Activated CD4-positive, alpha-beta T cell treated with anti-CD3 and anti-CD28 coated beads, Interleukin-2, amount 10 ng/mL, durations not matched to agents 24 days and 14 days (primary cell): Measurements from ENCODE around the gene PTPRN2. TPM values are rescaled to one million over a fixed set of nuclear protein-coding genes. Genes with fewer than 3 reads are reported as not detected.

Source experiments
- DNase-seq: peaks from one replicate; pipeline ENCODE4 v3.0.0; 2022
- H3K27ac Mint-ChIP-seq: one replicate; pipeline ENCODE4 v1.8.0; 2022; ENCODE audit warnings: mild to moderate bottlenecking, mixed read lengths
- H3K27me3 Mint-ChIP-seq: one replicate; pipeline ENCODE4 v1.8.0; 2022; ENCODE audit warnings: mixed read lengths
- H3K36me3 Mint-ChIP-seq: one replicate; pipeline ENCODE4 v1.8.0; 2022; ENCODE audit warnings: low read depth, mild to moderate bottlenecking, mixed read lengths
- H3K4me1 Mint-ChIP-seq: one replicate; pipeline ENCODE4 v1.8.0; 2021; ENCODE audit warnings: mixed read lengths
- H3K4me3 Mint-ChIP-seq: one replicate; pipeline ENCODE4 v1.8.0; 2022; ENCODE audit warnings: mild to moderate bottlenecking, moderate library complexity, mixed read lengths
- H3K9me3 Mint-ChIP-seq: one replicate; pipeline ENCODE4 v1.8.0; 2021; ENCODE audit warnings: mixed read lengths
- intact Hi-C: fragments of 100-400 bp; cut with micrococcal nuclease; formaldehyde crosslinking; loops from one replicate; pipeline ENCODE4 v1.15.1; 2023
- total RNA-seq: library from RNA; stranded (reverse); gene quantifications from 2 replicates; pipeline ENCODE4 v1.2.3, GENCODE V29; 2022

Gene PTPRN2
- total RNA-seq, 1 donor from 2014 or later: 0.33 TPM

DNA sequence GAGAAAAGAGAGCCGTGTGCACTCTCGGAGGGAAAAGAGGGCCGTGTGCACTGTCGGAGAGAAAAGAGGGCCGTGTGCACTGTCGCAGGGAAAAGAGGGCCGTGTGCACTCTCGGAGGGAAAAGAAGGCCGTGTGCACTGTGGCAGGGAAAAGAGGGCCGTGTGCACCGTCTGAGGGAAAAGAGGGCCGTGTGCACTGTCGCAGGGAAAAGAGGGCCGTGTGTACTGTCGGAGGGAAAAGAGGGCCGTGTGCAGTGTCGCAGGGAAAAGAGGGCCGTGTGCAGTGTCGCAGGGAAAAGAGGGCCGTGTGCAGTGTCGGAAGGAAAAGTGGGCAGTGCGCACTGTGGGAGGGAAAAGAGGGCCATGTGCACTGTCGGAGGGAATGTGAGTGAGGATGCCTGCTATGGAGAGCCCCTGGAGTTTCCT is 1062.1 kb downstream of the PTPRN2 start:
- H3K9me3 Mint-ChIP-seq: no peaks in the 10 kb centered on the region
- no peak overlapping the region for H3K4me3 Mint-ChIP-seq
- intact Hi-C loops: no loop called here
- DNase-seq: no peak
- peaks cover 16% of the 10 kb centered on the region for H3K27me3 Mint-ChIP-seq
- H3K27ac Mint-ChIP-seq: no peak overlapping the region
- no peaks in the 10 kb centered on the region for H3K36me3 Mint-ChIP-seq
- H3K4me1 Mint-ChIP-seq: peaks cover 2% of the 10 kb centered on the region

DNA sequence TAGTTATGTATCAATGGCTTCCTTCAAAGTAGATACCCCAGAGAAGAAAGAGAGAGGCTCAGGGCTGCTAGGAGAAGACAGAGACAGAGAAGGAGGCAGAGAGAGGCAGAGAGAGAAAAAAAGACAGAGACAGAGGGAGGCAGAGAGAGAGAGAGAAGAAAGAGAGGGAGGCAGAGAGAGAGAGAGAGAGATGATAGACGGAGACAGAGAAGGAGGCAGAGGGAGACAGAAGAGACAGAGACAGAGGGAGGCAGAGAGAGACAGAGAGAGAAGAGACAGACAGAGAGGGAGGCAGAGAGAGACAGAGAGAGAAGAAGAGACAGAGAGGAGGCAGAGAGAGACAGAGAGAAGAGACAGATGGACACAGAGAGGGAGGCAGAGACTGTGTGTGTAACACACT is 1062.9 kb downstream of the PTPRN2 start:
- no peaks in the 10 kb centered on the region for H3K36me3 Mint-ChIP-seq
- H3K27ac Mint-ChIP-seq: no peak overlapping the region
- H3K27me3 Mint-ChIP-seq: peaks cover 16% of the 10 kb centered on the region
- H3K4me3 Mint-ChIP-seq: no peak overlapping the region
- H3K9me3 Mint-ChIP-seq: no peaks in the 10 kb centered on the region
- peaks cover 2% of the 10 kb centered on the region for H3K4me1 Mint-ChIP-seq
- no peak for DNase-seq
- intact Hi-C loops: no loop called here

DNA sequence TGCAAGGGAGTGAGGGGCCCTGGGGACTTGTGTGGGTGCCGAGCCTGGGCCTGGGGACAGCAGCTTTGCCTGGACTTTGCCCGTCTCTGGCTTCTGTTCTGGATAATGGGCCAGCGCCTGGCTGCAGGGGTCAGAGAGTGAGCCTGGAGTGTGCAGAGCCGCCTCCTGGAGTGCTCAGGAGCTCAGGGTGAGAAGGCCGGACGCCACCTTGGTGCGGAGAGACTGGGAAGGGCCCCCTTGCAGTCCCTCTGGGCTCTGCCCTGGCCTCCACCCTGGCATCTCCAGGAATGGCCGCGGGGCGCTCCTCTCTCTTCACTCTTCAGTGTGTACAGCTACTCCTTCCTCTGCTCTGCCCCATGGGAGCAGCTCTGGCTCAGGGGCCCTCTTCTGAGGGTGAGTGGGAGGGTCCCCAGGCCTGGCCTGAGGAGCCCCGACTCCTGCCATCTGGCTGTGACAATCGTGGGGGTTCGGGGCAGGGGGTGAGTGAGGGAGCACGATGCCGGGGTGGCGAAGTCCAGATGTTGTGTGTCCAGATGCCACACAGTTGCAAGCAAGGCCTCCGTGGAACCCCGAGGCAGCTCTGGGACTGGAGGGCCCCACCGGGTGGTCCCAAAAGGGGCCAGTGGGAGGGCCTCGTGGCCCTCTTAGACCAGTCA is 1063.7 kb downstream of the PTPRN2 start:
- intact Hi-C loops: no loop called here
- no peaks in the 10 kb centered on the region for H3K36me3 Mint-ChIP-seq
- DNase-seq: no peak
- peaks cover 16% of the 10 kb centered on the region for H3K27me3 Mint-ChIP-seq
- H3K4me3 Mint-ChIP-seq: no peak overlapping the region
- H3K4me1 Mint-ChIP-seq: no peaks in the 10 kb centered on the region
- H3K9me3 Mint-ChIP-seq: no peaks in the 10 kb centered on the region
- no peak overlapping the region for H3K27ac Mint-ChIP-seq

DNA sequence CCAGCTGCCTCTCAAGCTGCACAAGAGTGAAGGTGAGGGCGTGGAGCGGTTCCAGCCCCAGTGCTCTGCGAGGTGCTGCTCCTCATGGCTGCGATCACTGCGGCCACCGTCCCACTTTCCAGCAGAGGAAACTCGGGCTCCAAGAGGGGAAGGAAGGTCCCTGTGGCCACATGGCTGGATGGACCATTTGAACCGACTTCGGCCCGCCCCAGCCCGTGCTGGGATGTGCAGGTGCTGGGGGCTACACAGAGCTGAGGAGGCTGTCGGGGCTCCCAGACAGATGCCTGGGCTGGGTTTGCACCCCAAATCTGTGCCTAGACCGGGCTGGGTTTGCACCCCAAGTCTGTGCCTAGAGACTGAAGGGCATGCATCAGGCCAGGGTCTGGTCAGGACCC is 1064.3 kb downstream of the PTPRN2 start:
- DNase-seq: no peak
- no peak overlapping the region for H3K4me3 Mint-ChIP-seq
- no peaks in the 10 kb centered on the region for H3K9me3 Mint-ChIP-seq

DNA sequence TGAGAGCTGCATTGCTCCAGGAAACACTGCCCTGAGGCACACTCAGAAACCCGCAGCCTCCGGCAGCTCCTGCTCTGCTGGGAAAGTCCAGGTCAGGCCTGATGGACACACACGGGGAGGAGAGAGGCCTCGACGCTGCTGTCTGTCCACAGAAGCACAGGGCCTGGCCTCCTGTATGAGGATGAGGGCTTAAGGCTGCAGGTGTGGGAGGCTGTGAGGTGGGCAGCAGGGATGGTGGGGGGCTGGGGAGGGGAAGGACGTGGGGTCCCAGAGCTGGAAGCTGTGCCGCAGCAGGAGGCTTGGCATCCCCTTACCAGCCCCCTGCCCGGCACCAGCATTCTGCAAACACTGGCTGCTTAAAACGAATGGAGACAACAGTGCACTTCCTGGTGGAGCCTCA is 1064.7 kb downstream of the PTPRN2 start:
- Mint-ChIP-seq H3K27ac (no peak overlapping the region), H3K27me3 (peaks cover 16% of the 10 kb centered on the region)
- DNase-seq: no peak

More for the DNA sequence above, 1064.3 kb downstream of the PTPRN2 start:
- H3K27ac Mint-ChIP-seq: no peak overlapping the region
- H3K4me1 Mint-ChIP-seq: no peaks in the 10 kb centered on the region
- H3K27me3 Mint-ChIP-seq: peaks cover 16% of the 10 kb centered on the region
- intact Hi-C loops: no loop called here
- H3K36me3 Mint-ChIP-seq: no peaks in the 10 kb centered on the region

DNA sequence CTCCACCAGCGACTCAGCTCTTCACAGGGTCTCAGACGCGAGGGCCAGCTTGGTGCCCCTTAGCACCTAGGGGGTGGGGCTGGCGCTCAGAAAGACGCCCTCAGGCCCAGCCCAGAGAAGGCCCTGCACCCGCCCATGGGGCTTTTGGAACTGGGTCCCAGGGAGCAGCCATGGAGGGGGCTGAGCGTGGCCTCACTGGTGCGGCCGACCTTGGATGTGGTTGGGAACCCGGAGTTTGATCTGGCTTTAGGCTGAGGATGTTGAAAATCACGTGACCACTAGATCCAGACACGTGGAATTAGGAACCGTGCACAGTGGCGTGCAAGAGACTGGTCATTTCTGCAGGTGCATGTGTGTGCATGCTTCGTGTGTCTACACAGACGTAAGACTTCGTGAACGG is 1065.4 kb downstream of the PTPRN2 start:
- no peaks in the 10 kb centered on the region for H3K36me3 Mint-ChIP-seq
- H3K4me1 Mint-ChIP-seq: no peaks in the 10 kb centered on the region
- no peaks in the 10 kb centered on the region for H3K9me3 Mint-ChIP-seq
- no peak overlapping the region for H3K4me3 Mint-ChIP-seq
- H3K27me3 Mint-ChIP-seq: peaks cover 16% of the 10 kb centered on the region
- no peak for DNase-seq
- H3K27ac Mint-ChIP-seq: no peak overlapping the region
- intact Hi-C loops: no loop called here

More for the DNA sequence above, 1064.7 kb downstream of the PTPRN2 start:
- H3K9me3 Mint-ChIP-seq: no peaks in the 10 kb centered on the region
- no peaks in the 10 kb centered on the region for H3K36me3 Mint-ChIP-seq
- H3K4me3 Mint-ChIP-seq: no peak overlapping the region
- H3K4me1 Mint-ChIP-seq: no peaks in the 10 kb centered on the region
- intact Hi-C loops: no loop called here

DNA sequence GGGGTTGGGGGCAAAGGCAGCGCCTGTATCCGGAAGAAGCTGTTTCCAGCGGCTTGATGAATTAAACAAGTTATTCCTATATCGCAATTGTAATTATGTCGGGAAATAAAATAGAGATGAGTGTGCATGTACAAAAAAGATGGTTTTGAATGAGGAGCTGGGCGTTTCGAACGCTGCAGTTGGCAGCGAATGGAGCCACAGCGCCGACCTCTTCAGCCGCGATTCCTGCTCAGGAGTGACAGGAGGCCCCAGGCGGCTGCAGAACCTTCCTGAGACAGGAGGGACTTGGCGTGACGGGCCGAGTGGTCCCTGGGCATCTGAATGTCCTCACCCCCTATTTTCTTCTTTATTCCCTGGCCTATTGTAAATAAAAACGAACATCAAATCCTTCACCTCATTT is 1065.9 kb downstream of the PTPRN2 start:
- Mint-ChIP-seq H3K36me3 (no peaks in the 10 kb centered on the region), H3K9me3 (no peaks in the 10 kb centered on the region), H3K27ac (no peak overlapping the region), H3K4me3 (no peak overlapping the region), H3K27me3 (peaks cover 16% of the 10 kb centered on the region), H3K4me1 (no peaks in the 10 kb centered on the region)
- no peak for DNase-seq
- intact Hi-C loops: no loop called here

DNA sequence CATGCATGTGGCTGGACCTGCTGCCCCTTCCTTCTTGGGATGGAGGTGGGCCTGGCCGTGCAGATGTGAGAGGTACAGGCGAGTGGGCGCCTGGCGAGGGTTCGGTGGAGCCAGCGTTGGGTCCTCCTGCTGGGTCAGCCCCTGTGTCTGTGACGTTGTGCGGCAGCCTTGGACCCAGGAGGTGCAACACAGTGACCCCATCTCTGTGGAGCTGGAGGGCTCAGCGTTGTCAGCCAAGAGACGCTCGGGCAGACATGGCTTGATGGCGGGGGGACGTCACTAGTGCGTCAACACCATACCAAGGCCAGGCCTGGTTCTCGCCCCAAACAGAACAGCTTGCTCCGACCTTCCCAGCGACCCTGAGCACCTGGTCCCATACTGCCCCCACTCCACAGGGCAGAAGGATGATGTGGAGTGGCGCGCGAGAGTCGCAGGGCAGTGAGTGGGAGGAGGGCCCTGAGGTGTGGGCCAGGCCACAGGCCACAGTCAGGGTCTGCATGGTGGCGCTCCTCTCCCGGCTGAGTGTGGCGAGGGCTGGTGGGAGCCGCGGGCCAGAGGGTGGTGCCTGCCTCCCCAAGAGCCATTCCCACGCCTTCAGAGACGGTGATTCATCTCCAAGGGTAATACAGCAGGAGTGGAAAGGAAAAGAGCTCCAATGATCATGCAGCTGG is 1066.4 kb downstream of the PTPRN2 start:
- Mint-ChIP-seq H3K4me1 (no peaks in the 10 kb centered on the region), H3K27ac (no peak overlapping the region), H3K9me3 (no peaks in the 10 kb centered on the region), H3K27me3 (peaks cover 17% of the 10 kb centered on the region), H3K36me3 (no peaks in the 10 kb centered on the region), H3K4me3 (no peak overlapping the region)
- DNase-seq: no peak
- intact Hi-C loops: no loop called here

DNA sequence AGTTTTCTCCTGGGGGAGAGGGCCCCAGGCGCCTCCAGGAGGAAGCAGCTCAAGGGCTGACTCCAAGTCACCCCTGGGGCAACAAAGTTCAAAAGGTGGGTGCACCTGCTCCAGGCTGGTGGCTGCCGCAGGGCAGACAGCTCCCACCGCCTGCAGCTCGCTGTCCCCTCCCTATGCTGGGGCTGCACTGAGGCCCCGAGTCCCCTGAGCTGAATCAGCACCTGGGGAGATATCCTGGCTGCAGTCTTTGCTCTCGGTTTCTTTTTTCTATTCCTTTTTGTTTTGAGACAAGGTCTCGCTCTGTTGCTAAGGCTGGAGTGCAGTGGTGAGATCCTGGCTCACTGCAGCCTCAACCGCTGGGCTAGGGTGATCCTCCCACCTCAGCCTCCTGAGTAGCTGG is 1067.4 kb downstream of the PTPRN2 start:
- no peak overlapping the region for H3K4me3 Mint-ChIP-seq
- H3K4me1 Mint-ChIP-seq: no peaks in the 10 kb centered on the region
- no peak for DNase-seq
- no peaks in the 10 kb centered on the region for H3K9me3 Mint-ChIP-seq
- H3K27me3 Mint-ChIP-seq: peaks cover 14% of the 10 kb centered on the region
- no peaks in the 10 kb centered on the region for H3K36me3 Mint-ChIP-seq
- no peak overlapping the region for H3K27ac Mint-ChIP-seq
- intact Hi-C loops: no loop called here

DNA sequence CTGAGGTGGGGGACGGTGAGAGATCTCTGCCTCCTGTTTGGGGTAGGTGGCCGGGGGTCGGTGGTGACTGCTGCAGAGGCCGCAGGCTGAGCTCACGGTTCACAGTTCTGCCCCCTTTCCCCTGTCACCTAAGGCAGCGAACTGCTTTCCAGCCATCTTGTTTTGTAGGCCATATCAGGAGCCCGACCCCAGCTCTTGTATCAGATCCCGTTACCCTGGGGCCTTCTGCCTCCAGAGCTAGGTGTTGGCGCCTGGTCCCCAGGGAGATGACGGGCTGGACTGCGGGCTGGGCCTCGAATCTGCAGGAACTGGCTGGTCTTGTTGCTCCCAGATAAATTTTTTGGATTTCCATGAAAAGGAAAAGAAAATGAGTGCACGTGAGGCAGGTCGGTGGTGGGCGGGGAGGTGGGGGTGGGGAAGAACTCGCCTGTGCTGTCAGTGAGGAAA is 1067.8 kb downstream of the PTPRN2 start:
- H3K9me3 Mint-ChIP-seq: no peaks in the 10 kb centered on the region
- intact Hi-C loops: no loop called here
- peaks cover 11% of the 10 kb centered on the region for H3K27me3 Mint-ChIP-seq
- DNase-seq: no peak
- no peaks in the 10 kb centered on the region for H3K36me3 Mint-ChIP-seq
- H3K4me1 Mint-ChIP-seq: no peaks in the 10 kb centered on the region
- no peak overlapping the region for H3K4me3 Mint-ChIP-seq
- H3K27ac Mint-ChIP-seq: no peak overlapping the region

DNA sequence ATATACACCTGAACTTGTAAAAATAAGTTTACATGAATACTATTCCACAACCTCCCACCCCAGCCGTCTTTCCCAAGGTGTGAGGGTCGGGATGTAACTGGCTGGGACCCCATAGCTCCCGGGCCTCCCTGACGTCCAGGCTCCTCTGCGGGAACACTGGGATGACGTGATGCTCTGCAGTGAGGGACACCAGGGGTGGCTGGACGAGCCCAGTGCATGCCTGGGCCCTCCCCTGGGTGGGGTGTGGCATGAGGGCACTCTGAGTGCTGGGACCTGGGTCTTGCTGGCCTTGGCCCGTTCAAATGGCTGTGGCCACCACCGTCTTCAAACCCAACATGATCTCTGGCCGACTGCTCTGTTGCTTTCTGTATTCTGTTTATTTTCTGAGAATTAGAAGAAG is 1068.4 kb downstream of the PTPRN2 start:
- Mint-ChIP-seq H3K9me3 (no peaks in the 10 kb centered on the region), H3K27me3 (peaks cover 7% of the 10 kb centered on the region), H3K36me3 (no peaks in the 10 kb centered on the region), H3K27ac (no peak overlapping the region), H3K4me3 (no peak overlapping the region), H3K4me1 (no peaks in the 10 kb centered on the region)
- no peak for DNase-seq
- intact Hi-C loops: no loop called here

DNA sequence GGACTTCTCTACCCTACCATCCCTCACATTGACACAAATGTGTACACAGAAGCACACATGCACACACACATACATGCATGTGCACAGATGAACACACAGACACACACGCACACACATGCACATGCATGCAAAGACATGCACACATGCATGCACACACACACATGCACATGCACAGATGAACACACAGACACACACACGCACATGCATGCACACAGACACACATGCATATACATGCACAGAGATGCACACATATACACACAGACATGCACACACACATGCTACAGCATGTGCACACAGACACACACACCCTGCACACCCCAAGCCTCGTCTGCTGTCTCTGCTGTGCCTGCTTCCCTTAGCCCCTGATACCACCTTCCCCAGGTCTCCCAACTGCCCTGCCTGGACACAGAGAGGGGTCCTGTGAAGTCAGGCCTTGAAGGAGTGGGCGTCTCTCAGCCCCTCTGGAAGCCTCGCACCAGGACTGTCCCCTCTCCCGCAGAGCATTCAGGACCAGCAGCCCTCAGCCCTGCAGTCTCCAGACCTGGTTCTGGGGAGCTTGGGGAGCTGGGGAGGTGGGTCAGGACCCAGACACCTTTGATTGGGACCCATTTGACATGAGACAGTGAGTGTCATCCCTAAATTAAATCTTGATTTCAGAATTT is 1069.0 kb downstream of the PTPRN2 start:
- Mint-ChIP-seq H3K9me3 (no peaks in the 10 kb centered on the region), H3K4me1 (no peaks in the 10 kb centered on the region), H3K27me3 (peaks cover 7% of the 10 kb centered on the region), H3K4me3 (no peak overlapping the region), H3K36me3 (no peaks in the 10 kb centered on the region), H3K27ac (no peak overlapping the region)
- no peak for DNase-seq
- intact Hi-C loops: no loop called here

DNA sequence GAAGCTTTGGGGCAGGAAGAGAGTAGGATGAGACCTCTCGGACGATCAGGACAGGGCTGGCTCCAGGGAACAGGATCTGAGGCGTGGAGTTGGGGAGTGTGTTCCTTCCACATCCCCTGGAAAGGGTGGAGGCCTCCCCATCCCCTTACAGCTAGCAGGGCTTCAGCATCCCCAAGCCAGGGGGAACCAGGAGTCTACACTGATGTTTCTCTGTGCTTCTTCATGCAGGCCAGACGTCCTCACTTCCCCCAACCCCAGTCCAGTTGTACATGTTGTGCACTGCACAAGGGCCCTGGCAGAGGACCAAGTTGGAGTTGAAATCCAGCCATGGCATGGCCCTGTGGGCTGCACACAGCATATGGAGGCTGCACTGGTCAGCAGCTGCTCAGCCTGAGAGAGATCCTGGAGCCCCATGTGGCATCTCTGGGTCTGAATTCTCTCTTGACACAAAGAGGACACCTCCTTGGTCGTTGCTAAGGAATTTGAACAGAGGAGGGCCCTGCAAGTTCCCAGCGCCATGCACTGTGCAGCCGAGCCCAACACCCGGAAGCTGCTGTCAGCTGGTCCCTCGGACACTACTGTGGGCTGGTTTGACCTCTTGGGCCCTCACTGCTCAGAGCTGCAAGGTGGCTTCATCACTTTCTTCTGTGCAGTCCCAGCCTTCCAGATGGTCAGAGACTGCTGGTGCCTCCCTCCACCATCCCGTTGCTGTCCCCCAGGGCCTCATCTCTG is 1069.7 kb downstream of the PTPRN2 start:
- H3K27me3 Mint-ChIP-seq: peaks cover 7% of the 10 kb centered on the region
- no peaks in the 10 kb centered on the region for H3K4me1 Mint-ChIP-seq
- H3K4me3 Mint-ChIP-seq: no peak overlapping the region
- H3K27ac Mint-ChIP-seq: no peak overlapping the region
- H3K36me3 Mint-ChIP-seq: no peaks in the 10 kb centered on the region
- no peaks in the 10 kb centered on the region for H3K9me3 Mint-ChIP-seq
- intact Hi-C loops: no loop called here
- DNase-seq: no peak
